Fibroblast of lung (primary cell): ENCODE results near the gene KNDC1.

Source experiments
- EZH2 ChIP-seq: IDR thresholded peaks from 2 replicates; pipeline ENCODE4 v1.5.1; 2012; ENCODE audit warnings: low read length, control low read depth, mild to moderate bottlenecking; ENCODE audit errors: missing control alignments
- TF ChIP-seq, protein P1 (sequence below), 2 donors: IDR thresholded peaks in 1 of 2; conservative IDR thresholded peaks in 1 of 2; 1 replicate in 1 of 2; 2 replicates in 1 of 2; pipeline ENCODE4 v1.5.1; 2011 to 2012; ENCODE audit warnings: low read length in 2 of 2, control low read depth in 1 of 2, inconsistent platforms in 1 of 2, low read depth in 1 of 2, mild to moderate bottlenecking in 1 of 2

DNA sequence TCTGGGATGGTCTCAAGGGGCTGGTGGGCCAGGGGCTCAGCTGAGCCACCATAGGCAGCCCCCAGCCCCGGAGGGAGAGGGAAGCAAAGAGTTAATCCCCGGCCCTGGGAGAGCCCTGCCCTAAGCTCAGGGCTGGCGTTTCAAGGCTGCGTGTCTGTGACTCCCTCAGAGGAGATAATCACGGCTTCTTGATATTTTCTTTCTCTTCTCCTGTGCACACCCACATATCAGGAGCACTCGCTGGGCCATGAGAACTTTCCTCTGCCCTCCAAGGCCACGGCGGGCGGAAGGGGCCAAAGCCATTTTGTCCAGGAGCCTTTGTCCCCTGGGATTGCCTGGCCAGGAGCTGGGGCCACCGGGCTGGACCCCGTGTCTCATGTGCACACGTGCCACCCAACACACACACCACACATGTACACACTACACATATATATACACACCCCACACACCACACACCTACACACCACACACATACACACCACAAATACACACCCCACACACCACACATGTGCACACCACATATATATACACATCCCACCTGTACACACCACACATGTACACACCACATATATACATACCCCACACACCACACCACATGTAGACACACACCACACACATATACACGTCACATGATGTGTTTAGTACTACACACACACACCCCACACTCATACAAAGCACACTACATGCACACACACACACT lies 94.6 kb downstream of the KNDC1 start:
- TF ChIP-seq, protein P1, sequence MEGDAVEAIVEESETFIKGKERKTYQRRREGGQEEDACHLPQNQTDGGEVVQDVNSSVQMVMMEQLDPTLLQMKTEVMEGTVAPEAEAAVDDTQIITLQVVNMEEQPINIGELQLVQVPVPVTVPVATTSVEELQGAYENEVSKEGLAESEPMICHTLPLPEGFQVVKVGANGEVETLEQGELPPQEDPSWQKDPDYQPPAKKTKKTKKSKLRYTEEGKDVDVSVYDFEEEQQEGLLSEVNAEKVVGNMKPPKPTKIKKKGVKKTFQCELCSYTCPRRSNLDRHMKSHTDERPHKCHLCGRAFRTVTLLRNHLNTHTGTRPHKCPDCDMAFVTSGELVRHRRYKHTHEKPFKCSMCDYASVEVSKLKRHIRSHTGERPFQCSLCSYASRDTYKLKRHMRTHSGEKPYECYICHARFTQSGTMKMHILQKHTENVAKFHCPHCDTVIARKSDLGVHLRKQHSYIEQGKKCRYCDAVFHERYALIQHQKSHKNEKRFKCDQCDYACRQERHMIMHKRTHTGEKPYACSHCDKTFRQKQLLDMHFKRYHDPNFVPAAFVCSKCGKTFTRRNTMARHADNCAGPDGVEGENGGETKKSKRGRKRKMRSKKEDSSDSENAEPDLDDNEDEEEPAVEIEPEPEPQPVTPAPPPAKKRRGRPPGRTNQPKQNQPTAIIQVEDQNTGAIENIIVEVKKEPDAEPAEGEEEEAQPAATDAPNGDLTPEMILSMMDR (conservative IDR thresholded peaks at IDR 0.05 in 1 of 2, IDR thresholded peaks at IDR 0.05 in 1 of 2; ENCODE audit: low read depth in 1 of 2, low read length in 2 of 2), result no peak
- no peak for TF ChIP-seq EZH2
